ENCODE measurements around the gene PMVK. TPM values are rescaled to one million over a fixed set of nuclear protein-coding genes. Genes with fewer than 3 reads are reported as not detected.

The PMVK gene
- total RNA-seq, 1 donor from 2014 or later: 11.8 TPM

DNA sequence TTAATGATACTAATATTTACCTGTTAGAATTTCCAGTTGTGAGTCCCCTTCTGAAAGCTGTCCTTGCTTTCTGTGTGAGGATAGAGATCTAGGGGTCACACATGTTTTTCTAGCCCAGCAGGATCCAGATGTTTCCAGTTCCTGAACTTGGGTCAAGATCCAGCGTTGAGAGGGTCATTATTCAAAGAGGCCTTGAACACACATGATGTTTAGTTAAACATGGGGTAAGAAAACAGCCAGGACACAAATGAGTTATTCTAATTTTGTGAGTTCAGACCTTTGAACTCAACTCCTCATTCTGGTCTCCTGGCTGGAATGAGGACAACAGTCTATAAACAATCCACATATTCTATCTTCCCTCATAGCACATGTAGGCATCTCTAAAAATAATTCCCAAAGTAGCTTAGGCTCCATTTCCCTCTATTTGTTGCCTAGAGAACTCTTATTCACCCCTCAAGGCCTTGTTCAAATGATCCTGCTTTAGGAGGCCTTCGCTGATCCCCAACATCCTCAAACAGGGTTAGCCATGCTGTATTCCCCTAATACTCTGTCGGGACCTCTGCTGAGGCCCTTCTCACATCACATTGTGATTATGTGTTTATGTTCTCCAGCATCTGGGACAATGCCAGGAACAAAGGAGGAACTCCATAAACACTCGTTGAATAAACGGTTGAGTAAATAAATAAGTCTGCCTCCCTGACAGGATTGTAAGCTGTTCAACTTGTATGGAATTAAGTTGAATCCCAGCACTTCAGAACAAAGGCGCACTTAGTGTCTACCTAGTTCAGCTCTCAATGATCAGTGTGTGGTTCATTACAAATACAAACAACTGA, 51.4 kb downstream of the PMVK start:
- no peak for TF ChIP-seq CTCF (conservative IDR thresholded peaks at IDR 0.05; ENCODE audit: low read depth, low read length)
- DNase-seq (ENCODE audit: low read depth): no peak
- H3K4me3 ChIP-seq (ENCODE audit: low read depth, low read length): no peak overlapping the region

GRCh38 chr1:154883919-154884868, 52.3 kb downstream of the PMVK start:
- DNase-seq (ENCODE audit: low read depth): no peak
- TF ChIP-seq CTCF (conservative IDR thresholded peaks at IDR 0.05; ENCODE audit: low read depth, low read length): no peak
- H3K4me3 ChIP-seq (ENCODE audit: low read depth, low read length): no peak overlapping the region

DNA sequence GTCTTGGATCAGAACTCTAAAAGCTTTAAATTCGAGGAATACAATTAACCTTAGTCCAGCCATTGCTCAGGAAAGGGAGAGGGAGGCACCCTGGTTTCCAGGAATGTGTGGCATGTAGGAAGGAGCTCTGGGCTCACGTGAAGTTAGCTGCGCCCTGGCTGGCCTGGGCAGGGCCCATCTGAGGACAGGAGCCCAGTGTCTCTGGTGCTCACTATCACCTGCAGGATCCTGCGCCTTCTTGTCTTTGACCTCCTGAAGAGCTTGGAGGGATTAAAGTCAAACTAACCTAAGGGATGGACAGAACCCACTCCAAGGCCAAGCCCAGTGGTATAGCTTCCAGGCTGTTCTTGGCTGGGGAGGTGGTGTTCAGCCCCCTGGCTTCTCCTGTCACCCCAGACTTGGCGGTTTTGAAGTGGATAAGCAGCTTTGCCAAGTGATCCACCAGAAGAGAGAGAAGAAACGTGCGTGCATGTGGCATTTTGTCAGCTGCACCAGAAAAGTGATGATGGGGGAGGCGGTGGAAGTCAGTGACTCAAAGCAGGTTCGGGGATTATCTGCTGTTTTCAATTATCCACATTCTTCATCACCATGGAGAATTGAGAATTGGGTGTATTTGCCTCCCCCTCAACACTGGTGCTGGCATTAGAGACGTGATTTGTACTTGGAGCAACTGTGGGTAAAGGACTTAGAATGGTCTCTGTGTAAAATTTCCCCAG, 54.5 kb downstream of the PMVK start:
- no peak for TF ChIP-seq CTCF (conservative IDR thresholded peaks at IDR 0.05; ENCODE audit: low read depth, low read length)
- no peak overlapping the region for H3K4me3 ChIP-seq (ENCODE audit: low read depth, low read length)
- DNase-seq (ENCODE audit: low read depth): no peak

DNA sequence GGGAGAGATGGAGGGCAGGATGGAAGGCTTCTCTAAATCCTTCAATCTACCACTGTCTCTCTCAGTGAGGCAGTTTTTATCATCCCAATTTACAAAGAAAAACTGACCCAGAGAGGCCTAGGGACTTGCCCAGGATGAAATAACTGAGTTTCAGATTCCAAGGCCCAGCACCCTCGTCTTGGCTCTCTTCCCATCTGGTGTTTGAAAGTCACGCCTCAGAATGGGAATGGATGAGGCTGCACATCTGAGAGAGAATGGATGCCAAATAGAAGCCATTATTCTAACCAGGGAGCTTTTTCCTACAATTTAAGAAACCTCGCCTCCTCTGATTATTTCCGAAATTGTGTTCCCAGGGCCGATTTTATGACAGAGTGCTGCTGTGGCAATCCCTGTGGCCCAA, 55.8 kb downstream of the PMVK start:
- no peak for TF ChIP-seq CTCF (conservative IDR thresholded peaks at IDR 0.05; ENCODE audit: low read depth, low read length)
- DNase-seq (ENCODE audit: low read depth): no peak
- no peak overlapping the region for H3K4me3 ChIP-seq (ENCODE audit: low read depth, low read length)

DNA sequence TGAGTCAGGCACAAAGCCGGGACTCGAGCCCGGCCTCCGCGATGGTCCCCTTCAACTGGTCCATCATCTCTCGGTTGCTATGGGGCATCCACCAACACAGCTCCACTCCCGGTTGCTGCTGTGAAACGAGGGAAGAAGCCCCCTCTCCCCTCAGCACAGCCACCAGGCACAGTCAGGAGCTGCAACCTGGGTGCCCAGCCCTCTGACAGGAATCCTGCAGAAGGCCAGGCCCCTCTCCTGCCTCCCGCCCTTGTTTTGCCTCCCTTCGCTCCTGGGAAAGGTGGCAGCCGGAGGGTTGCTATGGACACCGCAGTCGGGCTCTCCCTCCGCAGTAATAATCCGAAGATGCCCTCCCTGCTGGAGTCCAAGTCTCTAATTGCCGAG, 57.5 kb downstream of the PMVK start:
- no peak for TF ChIP-seq CTCF (conservative IDR thresholded peaks at IDR 0.05; ENCODE audit: low read depth, low read length)
- no peak for DNase-seq (ENCODE audit: low read depth)
- H3K4me3 ChIP-seq (ENCODE audit: low read depth, low read length): no peak overlapping the region

DNA sequence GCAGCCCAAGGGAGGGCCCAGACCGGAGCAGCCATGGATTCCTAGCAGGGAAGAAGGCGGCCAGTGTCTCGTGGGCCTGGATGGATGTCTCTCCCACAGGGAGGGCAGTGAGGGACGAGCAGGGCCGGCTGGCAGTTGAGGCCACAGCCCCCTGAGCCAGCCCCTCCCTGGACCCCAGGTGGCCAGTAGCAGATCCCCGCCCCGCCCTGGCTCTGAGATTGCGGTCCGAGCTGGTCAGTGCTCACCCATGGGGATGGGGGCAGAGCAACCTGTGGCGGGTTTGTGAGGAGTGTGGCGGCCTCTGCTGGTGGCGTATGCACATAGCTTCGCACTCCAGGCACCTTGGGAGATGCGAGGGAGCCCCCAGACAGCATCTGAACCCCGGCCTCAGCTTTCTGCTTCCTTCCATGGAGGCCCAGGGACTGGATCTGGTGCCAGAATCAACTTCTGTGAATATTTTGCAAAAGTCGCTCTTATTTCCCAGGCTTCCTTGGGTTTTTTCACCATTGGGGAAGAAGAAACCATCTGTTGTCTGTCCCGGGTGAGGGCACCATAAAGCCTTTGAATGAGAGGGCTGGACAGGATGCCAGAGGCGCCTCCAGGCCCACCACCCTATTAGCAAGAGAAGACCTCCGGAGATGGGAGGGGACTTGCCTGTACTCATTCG, 58.0 kb downstream of the PMVK start:
- no peak overlapping the region for H3K4me3 ChIP-seq (ENCODE audit: low read depth, low read length)
- peak; percentile 84 for TF ChIP-seq CTCF (conservative IDR thresholded peaks at IDR 0.05; ENCODE audit: low read depth, low read length)
- no peak for DNase-seq (ENCODE audit: low read depth)
